ENCODE results near the gene STX7.
"Not testable (repeated sequence)": the region's sequence is repeated elsewhere in the genome, so short reads cannot be mapped to it uniquely, and the experiment has no call there.

The STX7 gene

GRCh38 chr6:132512638-132513632 lies at the start of gene STX7:
Gene STX7, minus strand, starts transcription at chr6:132513116. Its CDS starts 9,586 bp downstream, at chr6:132503530.
- peak within 1 kb of the TSS; percentile 84 for H3K4me3 ChIP-seq (ENCODE audit: low read length)
- no peak for TF ChIP-seq ZNF274 (IDR thresholded peaks at IDR 0.05; ENCODE audit: low read depth, low read length)

DNA sequence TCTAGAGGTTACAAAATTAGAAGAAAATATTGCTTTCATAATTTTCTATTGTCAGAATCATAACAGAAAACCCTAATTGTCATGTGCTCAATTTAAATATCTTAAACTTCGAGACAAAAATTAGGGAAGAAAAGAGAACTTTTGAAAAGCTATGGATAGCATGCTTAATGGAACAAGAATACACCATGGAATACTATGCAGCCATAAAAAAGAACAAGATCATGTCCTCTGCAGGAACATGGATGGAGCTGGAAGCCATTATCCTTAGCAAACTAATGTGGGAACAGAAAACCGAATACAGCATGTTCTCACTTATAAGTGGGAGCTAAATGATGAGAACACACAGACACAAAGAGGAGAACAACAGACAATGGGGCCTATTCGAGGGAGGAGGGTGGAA lies 47.2 kb upstream of the STX7 start:
- not testable (repeated sequence) for H3K4me3 ChIP-seq (ENCODE audit: low read length)

DNA sequence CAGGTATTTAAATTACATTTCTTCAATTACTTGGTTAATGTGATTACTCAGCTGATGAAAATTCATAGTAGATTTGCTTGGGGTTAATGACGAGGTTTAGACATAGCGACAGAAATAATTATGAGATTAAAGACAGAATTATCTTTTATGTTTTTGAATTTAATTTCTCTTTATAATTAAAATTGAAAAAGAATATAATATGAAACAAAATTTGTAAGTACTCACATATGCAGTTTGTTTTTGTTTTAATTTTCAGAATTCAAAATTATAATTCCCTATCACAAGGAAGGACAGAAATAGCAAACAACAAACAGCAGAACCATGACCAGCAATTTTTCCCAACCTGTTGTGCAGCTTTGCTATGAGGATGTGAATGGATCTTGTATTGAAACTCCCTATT lies 39.5 kb upstream of the STX7 start, which contains the start of gene TAAR8:
Gene TAAR8, plus strand, starts transcription at position 301 of the 400 bp plus-strand sequence. Its CDS starts 21 bp downstream, at position 322.
- no peak for TF ChIP-seq ZNF274 (IDR thresholded peaks at IDR 0.05; ENCODE audit: low read depth, low read length)

DNA sequence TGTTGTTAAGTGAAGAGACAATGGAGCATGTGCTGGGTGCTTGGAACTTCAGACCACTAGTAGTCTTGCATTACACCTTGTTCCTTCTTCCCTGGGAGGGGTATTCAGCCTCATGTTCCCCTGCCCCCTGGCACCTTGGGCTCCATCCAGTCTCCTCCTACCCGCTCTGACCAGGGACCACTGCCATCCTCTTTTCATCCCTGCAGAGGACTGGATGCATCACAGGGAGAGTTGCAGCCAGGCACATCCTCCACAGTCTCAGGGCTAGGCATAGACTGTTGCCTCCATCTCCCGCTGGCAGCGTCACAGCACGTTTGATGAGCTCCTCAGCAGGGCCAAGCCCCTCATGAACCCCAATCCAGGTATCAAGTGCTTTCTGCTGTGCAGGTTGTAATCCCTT lies 38.3 kb upstream of the STX7 start:
- no peak overlapping the region for H3K4me3 ChIP-seq (ENCODE audit: low read length)
- TF ChIP-seq ZNF274 (IDR thresholded peaks at IDR 0.05; ENCODE audit: low read depth, low read length), result no peak

More for the DNA sequence above, 39.5 kb upstream of the STX7 start, which contains the start of gene TAAR8:
- no peak within 1 kb of the TSS for H3K4me3 ChIP-seq (ENCODE audit: low read length)

DNA sequence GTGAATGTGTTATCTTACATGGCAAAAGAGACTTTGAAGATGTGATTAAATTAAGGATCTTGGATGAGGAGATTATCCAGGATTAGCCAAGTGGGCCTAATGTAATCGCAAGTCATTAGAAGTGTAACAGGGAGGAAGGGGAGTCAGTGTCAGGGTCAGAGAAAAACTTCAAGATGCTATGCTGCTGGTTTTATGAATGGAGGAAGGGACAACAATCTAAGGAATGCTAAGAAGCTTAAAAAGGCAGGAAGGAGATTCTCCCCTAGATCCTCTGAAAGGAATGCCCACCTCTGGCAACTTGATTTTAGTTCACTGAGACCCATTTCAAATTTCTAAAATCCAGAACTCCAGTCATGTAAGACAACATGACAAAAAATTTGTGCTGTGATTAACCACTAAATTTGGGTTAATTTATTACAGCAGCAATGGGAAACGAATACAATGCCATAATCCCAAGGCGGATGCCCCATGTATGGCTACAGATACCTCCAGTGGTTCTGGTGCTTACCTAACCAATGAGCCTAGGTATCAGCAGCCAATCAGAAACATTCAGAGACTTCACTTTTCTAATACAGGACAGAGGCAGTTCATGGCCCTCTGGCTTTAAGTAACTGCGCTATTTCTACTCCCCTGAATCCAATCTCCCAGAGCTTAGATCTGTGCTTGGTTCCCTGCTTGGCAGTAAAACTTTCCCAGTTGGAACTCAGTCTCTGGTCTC lies 36.0 kb upstream of the STX7 start:
- no peak overlapping the region for H3K4me3 ChIP-seq (ENCODE audit: low read length)
- no peak for TF ChIP-seq ZNF274 (IDR thresholded peaks at IDR 0.05; ENCODE audit: low read depth, low read length)

GRCh38 chr6:132544826-132545225 lies 31.9 kb upstream of the STX7 start:
- no peak overlapping the region for H3K4me3 ChIP-seq (ENCODE audit: low read length)
- no peak for TF ChIP-seq ZNF274 (IDR thresholded peaks at IDR 0.05; ENCODE audit: low read depth, low read length)

DNA sequence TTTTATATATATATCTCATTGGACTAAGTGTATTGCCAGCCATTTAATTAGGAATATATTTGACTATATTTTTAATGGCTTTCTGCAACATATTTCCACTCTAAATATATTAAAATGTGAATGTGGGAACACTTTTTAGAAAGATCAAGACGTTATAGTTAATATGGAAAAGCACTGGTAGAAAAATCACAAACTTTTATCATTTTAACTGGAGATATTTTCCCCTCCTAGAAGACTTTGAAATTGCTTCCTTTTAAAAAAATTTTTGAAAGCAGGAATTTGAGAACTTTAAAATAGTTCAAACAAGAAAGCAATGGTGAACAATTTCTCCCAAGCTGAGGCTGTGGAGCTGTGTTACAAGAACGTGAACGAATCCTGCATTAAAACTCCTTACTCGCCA lies 25.1 kb upstream of the STX7 start, which contains the start of gene TAAR9:
Gene TAAR9, plus strand, starts transcription at position 301 of the 400 bp plus-strand sequence. Its CDS starts 13 bp downstream, at position 314.
- no peak within 1 kb of the TSS for H3K4me3 ChIP-seq (ENCODE audit: low read length)
- no peak for TF ChIP-seq ZNF274 (IDR thresholded peaks at IDR 0.05; ENCODE audit: low read depth, low read length)

DNA sequence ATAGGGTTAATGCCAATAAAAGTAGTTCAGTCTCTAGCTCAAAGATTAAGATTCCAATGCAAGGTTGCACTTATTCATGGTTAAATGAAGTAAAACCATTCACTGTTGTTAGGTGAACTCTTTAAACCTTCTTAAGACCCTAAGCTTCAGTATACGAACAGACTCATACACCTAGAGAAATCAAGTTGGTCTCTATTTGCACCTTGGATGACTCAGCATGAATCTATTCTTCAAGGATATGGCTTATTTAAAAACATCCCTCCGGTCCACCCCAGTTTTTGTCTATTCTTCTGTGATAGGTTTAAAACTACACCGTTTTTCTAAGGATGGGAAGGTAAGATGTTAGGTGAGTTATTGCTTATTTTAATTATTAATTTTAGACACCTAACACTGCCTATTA lies 24.2 kb upstream of the STX7 start:
- no peak for TF ChIP-seq ZNF274 (IDR thresholded peaks at IDR 0.05; ENCODE audit: low read depth, low read length)
- no peak overlapping the region for H3K4me3 ChIP-seq (ENCODE audit: low read length)

DNA sequence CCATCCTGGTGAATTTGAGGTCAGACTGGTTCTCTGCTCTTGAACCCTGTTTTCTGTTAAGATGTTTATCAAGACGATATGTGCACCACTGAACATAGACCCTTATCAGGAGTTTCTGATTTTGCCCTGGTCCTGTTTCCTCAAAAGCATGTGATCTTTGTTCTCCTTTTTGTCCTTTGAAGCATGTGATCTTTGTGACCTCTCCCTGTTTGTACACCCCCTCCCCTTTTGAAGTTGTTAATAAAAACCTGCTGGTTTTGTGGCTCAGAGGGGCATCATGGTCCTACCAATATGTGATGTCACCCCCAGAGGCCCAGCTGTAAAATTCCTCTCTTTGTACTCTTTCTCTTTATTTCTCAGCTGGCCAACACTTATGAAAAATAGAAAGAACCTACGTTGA lies 21.6 kb upstream of the STX7 start:
- H3K4me3 ChIP-seq (ENCODE audit: low read length), result not testable (repeated sequence)

DNA sequence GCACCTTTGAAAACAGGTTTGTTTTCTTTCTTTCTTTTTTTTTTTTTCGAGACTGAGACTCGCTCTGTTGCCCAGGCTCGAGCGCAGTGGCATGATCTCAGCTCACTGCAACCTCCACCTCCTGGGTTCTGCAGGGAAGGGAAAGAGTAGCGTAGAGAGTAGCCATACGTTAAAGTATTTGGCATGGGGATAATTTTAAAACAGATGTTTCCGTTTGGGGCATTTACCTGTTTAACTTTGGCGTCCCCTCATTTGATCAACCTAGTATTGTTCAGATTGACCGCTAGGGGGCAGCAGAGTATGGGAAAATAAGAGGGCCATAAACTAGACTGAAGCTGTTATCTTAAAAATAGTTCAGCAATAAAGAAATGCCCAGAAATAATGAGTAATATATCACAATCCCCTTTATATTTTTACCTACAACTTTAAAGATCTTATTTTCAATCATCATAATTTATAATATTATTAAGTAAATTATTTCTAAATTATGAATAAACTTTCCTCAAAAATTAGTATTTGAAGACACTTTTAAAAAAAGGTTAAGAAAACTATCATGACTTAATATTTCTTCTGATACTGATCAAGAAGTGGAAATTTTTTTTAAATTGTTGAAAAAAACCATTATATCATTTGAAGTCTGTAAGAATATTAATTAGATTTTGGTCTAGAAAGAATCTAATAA lies 17.5 kb upstream of the STX7 start:
- TF ChIP-seq ZNF274 (IDR thresholded peaks at IDR 0.05; ENCODE audit: low read depth, low read length), result no peak
- H3K4me3 ChIP-seq (ENCODE audit: low read length), result no peak overlapping the region

DNA sequence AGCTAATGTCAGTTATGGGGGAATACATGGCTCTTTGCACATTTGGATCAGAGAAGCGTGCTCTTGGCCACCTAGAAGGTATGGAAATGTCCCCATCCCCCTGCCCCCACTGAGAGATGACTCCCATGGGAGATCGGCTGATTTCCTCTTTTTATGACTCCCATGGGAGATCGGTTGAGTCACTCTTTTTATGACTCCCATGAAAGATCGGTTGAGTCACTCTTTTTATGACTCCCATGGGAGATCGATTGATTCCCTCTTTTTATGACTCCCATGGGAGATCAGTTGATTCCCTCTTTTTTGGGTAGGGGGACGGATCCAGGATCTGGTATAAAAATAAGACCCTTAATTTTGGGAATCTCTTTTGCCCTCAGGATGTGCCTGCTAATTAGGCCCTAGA lies 14.9 kb upstream of the STX7 start:
- no peak for TF ChIP-seq ZNF274 (IDR thresholded peaks at IDR 0.05; ENCODE audit: low read depth, low read length)
- H3K4me3 ChIP-seq (ENCODE audit: low read length), result no peak overlapping the region

DNA sequence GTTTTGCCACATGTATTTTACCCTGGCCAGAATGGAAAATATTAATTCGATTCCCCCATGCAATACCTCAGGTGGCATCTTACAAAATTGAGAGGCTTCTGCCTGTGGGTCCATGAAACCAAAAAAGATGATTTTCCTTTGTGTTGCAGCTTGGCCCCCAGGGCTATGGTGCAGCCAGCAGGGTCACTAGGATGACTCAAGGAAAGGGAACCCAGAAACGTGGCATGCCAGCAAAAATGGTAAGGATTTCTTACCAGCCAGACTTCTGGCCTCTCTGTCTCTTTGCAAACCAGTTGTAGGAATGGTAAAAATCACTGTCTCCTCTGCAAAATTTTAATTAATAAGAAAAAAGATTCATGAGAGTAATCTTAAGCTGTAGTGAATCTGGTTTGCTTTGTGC lies 13.5 kb upstream of the STX7 start:
- TF ChIP-seq ZNF274 (IDR thresholded peaks at IDR 0.05; ENCODE audit: low read depth, low read length), result no peak
- no peak overlapping the region for H3K4me3 ChIP-seq (ENCODE audit: low read length)

DNA sequence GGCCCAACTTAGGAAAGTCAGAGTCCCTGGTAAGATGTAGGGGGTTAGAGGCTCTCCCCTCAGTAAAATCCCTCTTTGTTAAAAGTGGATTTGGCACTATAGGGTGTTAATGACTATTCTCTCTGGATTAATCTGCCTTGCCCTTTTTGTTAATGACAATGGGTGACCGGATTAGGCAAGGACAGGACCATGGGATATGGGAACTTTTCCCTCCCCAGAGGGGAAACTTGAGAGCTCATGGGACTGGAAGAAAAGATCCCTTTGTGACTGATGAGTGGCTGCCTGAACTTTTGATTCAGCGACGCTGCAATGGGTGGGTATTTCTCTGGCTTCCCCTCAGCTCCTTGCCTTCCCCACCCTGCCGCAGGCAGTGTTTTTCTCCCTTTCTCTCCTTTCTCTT lies 12.9 kb upstream of the STX7 start:
- TF ChIP-seq ZNF274 (IDR thresholded peaks at IDR 0.05; ENCODE audit: low read depth, low read length), result no peak
- H3K4me3 ChIP-seq (ENCODE audit: low read length), result no peak overlapping the region

DNA sequence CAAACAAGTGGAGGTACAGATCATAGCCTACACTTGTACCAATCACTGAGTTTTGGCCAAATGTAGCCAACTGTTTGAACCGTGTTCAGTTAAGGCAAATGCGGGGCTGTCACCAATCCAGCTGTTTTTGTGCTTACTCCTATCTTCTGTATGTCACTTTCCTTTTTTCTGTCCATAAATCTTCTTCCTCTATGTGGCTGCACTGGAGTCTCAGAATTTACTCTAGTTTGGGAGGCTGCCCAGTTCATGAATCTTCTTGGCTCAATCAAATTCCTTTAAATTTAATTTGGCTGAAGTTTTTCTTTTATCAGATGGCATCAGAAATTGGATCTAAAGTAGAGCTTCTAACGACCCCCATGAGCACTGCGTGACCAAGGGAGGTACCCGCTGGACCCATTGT lies 11.7 kb upstream of the STX7 start:
- TF ChIP-seq ZNF274 (IDR thresholded peaks at IDR 0.05; ENCODE audit: low read depth, low read length), result no peak
- H3K4me3 ChIP-seq (ENCODE audit: low read length), result no peak overlapping the region
